GM18907 (cell line): ENCODE results near the gene SPATA32.

Experiments used
- ATAC-seq: cut with Tn5 transposase; IDR thresholded peaks from one replicate; pipeline ENCODE4 v1.9.1; 2021; ENCODE audit warnings: mild to moderate bottlenecking, moderate library complexity; ENCODE audit not compliant: unreplicated experiment

SPATA32 gene

GRCh38 chr17:45293413-45294211 lies 31.7 kb upstream of the SPATA32 start:
- ATAC-seq: no peak

GRCh38 chr17:45292696-45293412 lies 31.0 kb upstream of the SPATA32 start:
- no peak for ATAC-seq

- ATAC-seq: no peak
Measured at GRCh38 chr17:45291171-45291805, 29.4 kb upstream of the SPATA32 start.

GRCh38 chr17:45290269-45290765 lies 28.4 kb upstream of the SPATA32 start:
- ATAC-seq: no peak

- no peak for ATAC-seq
Measured at GRCh38 chr17:45289301-45290268, 27.7 kb upstream of the SPATA32 start.

GRCh38 chr17:45288825-45289224 lies 26.9 kb upstream of the SPATA32 start:
- ATAC-seq: no peak

GRCh38 chr17:45287526-45288500 lies 25.9 kb upstream of the SPATA32 start:
- ATAC-seq: no peak

GRCh38 chr17:45286286-45286685 lies 24.4 kb upstream of the SPATA32 start:
- ATAC-seq: no peak

- ATAC-seq: no peak
Measured at GRCh38 chr17:45284176-45285140, 22.6 kb upstream of the SPATA32 start.

- ATAC-seq: no peak
Measured at GRCh38 chr17:45283711-45284110, 21.8 kb upstream of the SPATA32 start.

- no peak for ATAC-seq
Measured at GRCh38 chr17:45282683-45283644, 21.1 kb upstream of the SPATA32 start.

GRCh38 chr17:45279898-45280297 lies 18.0 kb upstream of the SPATA32 start:
- ATAC-seq: no peak

- ATAC-seq: no peak
Measured at GRCh38 chr17:45277992-45278391, 16.1 kb upstream of the SPATA32 start.

- no peak for ATAC-seq
Measured at GRCh38 chr17:45277216-45277849, 15.4 kb upstream of the SPATA32 start.

GRCh38 chr17:45276031-45276430 lies 14.1 kb upstream of the SPATA32 start:
- ATAC-seq: no peak

- ATAC-seq: no peak
Measured at GRCh38 chr17:45274033-45274432, 12.1 kb upstream of the SPATA32 start.

GRCh38 chr17:45273551-45273957 lies 11.7 kb upstream of the SPATA32 start:
- ATAC-seq: no peak
